Activated effector memory CD4-positive, alpha-beta T cell treated with Interleukin-2 at 50 U/mL for 16 hours (primary cell): ENCODE results near the gene THRB.

Source experiments
- DNase-seq: peaks from one replicate; pipeline ENCODE4 v3.0.0-alpha.2; 2020

The THRB gene

GRCh38 chr3:24374801-24375200 is 119.8 kb downstream of the THRB start:
- DNase-seq = no peak

DNA sequence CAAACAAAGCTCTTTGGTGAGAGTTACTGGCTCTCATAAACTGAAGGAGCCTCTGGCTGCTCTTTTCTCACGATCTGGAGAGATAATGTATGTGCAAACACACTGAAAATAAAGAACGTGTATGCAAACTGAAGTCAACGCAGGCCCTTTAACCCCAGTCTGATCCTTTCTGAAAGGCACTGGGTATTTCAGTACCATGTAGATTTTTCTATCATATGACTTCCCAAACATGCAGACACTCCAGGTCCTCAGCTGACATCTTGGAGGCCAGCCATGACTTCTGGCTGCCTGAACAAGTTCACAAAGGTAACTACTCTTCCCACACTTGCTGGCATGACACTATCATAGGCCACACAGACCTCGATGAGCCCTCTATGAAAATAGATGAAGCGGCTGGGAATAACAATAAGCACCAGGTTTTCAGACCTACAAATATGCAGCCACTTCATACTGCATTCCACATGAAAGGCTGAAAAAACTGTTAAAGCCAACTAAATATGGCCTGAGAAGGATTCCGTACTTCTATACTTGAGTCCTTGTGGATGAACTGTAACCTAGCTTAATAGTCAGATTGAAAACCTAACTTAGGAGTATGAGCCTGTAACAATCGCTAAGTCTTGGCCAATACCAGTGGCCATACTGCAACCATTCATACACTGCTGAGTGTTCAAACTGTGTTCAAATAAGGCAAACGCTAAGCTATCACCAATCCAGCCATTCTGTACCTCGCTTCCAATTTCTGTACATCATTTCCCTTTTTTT is 121.3 kb downstream of the THRB start:
- DNase-seq = no peak

- no peak for DNase-seq
Measured at GRCh38 chr3:24372559-24373197, 122.0 kb downstream of the THRB start.

- no peak for DNase-seq
Measured at GRCh38 chr3:24370352-24371090, 124.1 kb downstream of the THRB start.

- no peak for DNase-seq
Measured at GRCh38 chr3:24368605-24369004, 126.0 kb downstream of the THRB start.

DNA sequence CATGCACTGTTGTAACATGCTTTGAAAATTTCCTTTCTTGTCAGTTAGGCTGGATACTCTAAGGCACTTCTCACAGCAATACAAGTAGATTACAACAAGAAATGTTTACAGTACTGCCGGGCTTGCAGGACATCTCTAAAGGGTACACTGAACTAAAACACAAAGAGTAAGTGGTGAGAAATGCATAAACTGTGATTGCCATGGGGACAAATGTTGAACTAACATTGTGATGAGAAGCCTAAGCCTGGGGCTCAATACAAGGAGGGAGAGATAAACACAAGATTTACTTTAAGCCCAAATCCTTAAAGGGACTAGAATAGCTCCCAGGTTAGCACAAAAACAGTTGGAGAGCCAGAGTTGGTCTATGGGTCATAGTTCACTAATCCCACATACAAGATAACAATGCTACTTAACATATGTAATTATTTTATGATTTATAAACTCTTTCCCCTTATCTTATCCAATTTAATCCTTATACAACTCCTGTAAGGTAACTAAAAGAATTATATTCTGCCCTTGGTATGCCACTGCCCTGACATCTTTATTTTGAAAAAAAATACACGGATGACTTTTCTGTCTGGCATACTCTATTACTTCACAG is 126.9 kb downstream of the THRB start:
- DNase-seq = no peak

DNA sequence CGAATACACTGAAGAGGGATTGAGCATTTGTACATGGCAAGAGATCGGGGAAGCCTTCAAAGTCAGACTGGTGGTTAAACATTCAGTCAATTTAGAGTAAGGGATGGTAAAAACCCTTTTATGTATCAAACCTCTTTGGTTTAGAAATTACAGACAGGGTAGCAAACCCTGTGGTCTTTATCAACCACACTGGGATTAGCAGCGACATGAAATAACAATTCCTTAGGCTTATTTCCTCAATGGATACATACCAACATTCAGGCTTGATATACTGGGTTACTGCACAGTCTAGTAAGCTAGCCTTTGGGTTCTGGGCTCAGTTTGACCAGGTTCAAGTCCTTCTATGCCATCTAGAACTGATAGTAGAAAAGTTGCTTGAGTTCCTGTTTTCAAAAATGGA is 127.4 kb downstream of the THRB start:
- DNase-seq = no peak

DNA sequence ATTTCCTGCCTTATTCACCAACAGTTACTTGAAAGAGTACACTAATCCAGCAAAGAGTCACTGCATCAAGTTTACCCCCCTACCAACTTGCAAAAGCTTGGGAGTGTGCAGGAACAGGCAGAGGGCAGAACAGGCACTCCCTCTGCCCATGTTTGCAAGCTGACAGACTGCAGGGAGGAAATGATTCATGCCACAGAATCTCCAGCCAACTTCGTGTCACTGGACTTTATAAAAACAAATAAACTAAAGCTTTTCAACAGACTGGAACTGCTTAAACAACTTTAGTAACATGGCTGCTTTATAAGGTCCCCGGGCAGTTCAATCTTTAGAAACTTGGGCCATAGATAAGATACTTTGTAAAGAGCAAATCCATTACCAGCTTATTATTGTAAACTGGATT is 129.5 kb downstream of the THRB start:
- DNase-seq = no peak

DNA sequence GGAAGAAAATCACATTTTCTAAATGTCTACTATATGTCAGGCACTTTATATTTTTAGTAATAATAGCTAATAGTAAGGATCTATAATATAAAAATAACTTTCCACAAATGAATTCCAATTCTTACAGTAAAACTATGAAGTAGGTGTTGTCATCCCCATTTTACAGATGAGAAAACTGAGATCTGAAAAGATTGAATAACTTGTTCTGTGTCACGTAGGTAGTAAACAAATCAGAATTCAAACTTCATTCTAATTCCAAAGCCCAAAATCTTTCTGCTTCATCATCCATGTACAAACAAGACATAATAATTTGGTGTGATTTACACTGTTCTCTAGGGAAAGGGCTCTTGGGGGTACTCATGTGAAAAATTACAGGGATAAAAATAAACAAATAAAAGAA is 130.3 kb downstream of the THRB start:
- DNase-seq = no peak

DNA sequence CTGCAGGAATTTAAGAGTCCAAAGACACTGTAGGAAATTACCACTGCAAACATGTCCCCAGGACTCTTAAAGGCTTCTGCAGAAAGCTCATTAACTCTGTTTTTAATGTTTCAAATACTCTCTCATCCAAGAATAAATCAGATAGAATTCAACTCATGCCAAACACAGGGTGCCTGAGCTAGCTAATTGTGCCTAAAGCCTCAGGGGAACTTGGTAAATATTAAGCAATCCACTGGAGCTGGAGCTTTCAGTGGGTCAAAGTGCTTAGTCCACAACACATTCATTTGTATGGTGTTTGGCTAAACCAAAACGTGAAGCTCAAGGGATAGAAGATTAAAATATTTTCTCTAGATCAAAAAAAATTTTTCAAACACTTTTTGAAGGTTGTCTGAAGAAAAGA is 131.4 kb downstream of the THRB start:
- no peak for DNase-seq

DNA sequence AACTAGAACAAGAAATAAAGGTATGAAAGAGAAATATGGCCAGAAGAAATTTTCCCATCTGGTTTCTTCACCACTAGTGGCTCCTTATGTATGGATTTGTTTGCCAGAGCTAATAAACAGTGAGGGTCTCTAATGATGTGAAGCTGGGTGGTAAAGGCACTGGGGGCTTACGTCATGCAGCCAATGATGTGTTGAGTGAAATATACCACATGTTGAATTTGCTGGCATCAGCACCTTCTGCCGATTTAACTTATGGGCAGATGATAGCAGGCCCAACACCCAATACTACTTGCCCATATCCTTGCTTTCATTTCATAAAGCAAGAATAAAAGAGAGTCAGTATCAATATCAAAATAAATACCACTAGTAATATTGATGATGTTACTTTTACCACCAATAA is 133.0 kb downstream of the THRB start:
- DNase-seq = no peak

DNA sequence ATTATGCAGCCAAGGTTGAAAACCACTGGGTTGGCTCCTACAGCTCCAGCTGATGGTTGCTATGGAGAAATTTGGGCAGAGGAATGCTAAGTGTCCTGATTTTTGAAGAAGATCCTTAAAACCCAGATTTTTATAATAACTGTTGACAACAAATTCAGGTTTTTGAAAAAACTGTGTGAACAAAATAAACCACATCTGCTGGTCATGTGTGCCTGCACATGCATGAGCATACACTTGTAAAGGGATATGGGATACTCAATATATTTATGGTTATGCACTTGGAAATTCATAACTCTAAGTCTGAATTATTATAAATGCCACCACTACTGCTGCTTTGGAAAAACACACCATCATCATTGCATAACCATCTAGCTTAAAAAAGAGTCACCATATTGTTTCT is 133.7 kb downstream of the THRB start:
- no peak for DNase-seq

- DNase-seq = no peak
Measured at GRCh38 chr3:24359645-24360462, 134.8 kb downstream of the THRB start.

GRCh38 chr3:24359102-24359501 is 135.5 kb downstream of the THRB start:
- DNase-seq = no peak

DNA sequence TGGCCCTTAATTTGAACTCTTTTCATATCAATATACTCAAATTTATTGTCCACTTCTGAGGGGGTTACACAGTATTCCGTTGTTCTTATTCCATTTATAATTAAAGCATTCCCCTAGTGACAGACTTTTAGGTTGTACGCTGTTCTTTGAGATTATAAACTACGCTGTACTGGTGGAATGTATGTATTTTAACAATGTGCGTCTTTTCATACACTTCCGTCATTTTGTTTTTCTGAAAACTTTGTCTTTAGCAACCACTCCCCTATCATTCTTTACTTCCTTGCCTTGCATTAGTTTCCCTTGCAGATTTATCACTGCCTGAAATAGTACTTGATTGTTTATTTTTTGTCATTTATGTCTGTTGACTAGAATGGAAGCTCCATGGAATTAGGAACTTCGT is 137.0 kb downstream of the THRB start:
- DNase-seq = no peak

- no peak for DNase-seq
Measured at GRCh38 chr3:24355806-24356205, 138.8 kb downstream of the THRB start.

DNA sequence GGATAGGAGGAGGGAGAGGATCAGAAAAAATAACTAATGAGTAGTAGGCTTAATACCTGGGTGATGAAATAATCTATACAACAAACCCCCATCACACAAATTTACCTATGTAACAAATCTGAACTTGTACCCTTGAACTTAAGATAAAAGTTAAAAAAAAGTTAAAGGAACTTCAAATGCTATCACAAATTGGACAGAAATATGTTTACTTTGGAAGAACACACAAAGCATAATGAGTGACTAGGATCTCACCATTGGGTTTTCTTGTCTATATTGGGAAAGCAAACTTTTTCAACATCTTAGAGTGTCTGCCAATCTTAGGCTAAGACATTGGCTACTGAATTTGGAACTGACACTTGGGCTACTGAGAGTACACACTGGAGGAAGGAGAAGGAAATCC is 140.4 kb downstream of the THRB start:
- DNase-seq = no peak

DNA sequence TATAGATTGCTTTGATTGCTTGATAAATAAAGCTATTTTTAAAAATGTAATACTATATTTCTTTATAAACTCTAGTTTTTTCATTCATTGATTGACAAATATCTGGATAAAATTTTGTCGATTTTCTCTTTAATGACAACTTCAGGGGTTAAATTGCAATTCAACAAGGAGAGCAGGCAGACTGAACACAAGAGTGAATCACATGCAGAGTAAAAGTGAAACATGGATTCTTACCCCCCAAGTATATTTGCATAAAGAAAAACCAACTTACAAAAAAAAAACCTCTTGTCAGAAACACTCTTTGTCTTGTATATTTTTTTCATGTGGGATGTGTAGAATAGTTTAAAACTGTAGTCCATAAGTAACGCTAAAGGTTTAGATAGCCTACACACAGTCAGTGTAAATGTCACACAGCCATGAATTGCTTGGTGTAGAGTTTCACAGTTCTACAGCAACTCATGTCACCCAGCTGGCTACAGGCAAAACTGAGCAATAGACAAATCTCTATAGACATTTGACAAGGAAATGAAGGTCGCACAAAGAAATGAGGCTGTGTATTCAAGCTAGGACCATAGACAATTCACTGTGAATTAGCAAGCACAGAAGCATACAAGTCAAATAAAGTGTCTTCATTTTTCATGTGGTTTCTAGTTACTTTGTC is 141.6 kb downstream of the THRB start:
- no peak for DNase-seq

- DNase-seq = no peak
Measured at GRCh38 chr3:24351779-24352469, 142.7 kb downstream of the THRB start.

GRCh38 chr3:24349367-24350019 is 145.2 kb downstream of the THRB start:
- DNase-seq = no peak

- DNase-seq = no peak
Measured at GRCh38 chr3:24348348-24348747, 146.3 kb downstream of the THRB start.
